ENCODE results near the gene BTD. TPM values are rescaled to one million over a fixed set of nuclear protein-coding genes. Genes with fewer than 3 reads are reported as not detected.

BTD gene
- total RNA-seq, 4 donors from 2014 or later = 7.7 to 16.6 (median 12.3) TPM

DNA sequence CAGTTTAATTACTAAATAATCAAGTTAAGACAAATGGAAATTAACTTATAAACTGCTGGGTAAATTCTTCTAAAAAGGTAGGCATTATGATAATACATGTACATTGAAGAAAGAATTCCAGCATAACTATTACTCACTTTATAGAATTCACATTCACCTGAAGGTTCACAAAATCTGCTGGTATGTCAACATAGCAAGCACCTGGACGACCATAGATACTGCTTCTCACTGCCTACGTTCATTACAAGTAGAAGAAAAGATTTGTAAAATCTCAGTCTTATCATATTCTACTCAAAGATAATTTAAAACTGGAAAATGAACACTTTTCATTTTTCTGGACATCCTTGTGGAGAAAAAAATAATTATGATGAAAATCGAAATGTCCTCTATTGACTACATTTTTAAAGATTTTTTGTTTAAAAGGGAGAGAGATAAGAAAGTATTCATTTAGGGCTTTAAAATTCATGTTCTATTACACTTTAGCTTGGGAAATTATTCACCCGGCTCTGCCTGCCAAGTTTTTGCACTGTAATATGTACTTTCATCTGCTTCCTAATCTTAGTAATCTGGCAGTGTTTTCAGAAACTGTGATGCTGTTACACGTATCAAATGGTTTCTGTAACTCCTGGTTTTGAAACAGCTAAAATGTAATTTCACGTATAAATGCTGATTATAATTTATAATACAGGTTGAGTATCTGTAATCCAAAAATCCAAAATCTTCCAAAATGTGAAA, 16.3 kb upstream of the BTD start:
- 73% methylated on average over 6 of the region's 6 CpGs for WGBS, 2 donors
- Histone ChIP-seq H3K36me3 (peaks cover 0 to 92% (median 11%) of the 10 kb centered on the region in 3 donors), H3K27ac (no peak overlapping the region), H3K4me3 (no peak overlapping the region), H3K27me3 (no peaks in the 10 kb centered on the region), H3K4me1 (no peaks in the 10 kb centered on the region), H3K9me3 (no peaks in the 10 kb centered on the region)
- DNase-seq = no peak
- intact Hi-C loops (cut with DNase I) = no loop called here
- no peak for TF ChIP-seq POLR2A (IDR thresholded peaks at IDR 0.05)
- TF ChIP-seq, protein P1, sequence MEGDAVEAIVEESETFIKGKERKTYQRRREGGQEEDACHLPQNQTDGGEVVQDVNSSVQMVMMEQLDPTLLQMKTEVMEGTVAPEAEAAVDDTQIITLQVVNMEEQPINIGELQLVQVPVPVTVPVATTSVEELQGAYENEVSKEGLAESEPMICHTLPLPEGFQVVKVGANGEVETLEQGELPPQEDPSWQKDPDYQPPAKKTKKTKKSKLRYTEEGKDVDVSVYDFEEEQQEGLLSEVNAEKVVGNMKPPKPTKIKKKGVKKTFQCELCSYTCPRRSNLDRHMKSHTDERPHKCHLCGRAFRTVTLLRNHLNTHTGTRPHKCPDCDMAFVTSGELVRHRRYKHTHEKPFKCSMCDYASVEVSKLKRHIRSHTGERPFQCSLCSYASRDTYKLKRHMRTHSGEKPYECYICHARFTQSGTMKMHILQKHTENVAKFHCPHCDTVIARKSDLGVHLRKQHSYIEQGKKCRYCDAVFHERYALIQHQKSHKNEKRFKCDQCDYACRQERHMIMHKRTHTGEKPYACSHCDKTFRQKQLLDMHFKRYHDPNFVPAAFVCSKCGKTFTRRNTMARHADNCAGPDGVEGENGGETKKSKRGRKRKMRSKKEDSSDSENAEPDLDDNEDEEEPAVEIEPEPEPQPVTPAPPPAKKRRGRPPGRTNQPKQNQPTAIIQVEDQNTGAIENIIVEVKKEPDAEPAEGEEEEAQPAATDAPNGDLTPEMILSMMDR (IDR thresholded peaks at IDR 0.05) = no peak

DNA sequence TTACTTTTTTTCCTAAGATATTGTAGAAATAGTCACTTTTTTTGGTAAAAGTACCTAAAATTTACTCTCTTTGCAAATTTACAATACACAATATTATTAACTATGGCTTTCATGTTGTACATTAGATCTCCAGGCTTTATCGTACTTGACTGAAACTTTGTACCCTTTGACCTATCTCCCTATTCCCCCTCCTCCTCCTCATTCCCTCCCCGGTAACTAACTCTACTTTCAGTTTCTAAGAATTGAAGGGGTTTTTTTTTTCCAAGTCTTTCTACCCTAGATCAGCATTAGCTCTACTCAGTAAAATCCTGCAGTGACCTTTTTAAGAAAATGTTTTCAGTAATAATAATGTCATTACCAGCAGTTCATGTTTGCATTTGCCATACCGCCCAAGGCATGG, 10.3 kb upstream of the BTD start:
- no peak for TF ChIP-seq POLR2A (IDR thresholded peaks at IDR 0.05)
- TF ChIP-seq, protein P1 (IDR thresholded peaks at IDR 0.05) = no peak
- Histone ChIP-seq H3K9me3 (no peaks in the 10 kb centered on the region), H3K27ac (no peak overlapping the region), H3K27me3 (no peaks in the 10 kb centered on the region), H3K36me3 (peaks cover 0 to 66% (median 11%) of the 10 kb centered on the region in 3 donors), H3K4me1 (no peaks in the 10 kb centered on the region), H3K4me3 (no peak overlapping the region)
- intact Hi-C loops (cut with DNase I) = no loop called here
- no peak for DNase-seq
- 81% methylated on average over 3 of the region's 3 CpGs for WGBS, 2 donors

DNA sequence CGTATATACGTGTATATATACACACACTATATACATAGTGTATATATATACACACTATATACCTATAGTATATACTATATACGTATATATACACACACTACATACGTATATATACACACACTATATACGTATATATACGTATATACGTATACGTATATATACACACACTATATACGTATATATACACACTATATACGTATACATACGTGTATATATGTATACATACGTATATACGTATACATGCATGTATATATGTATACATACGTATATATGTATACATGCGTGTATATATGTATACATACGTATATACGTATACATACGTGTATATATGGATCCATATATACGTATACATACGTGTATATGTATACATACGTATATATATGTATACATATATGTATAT, 9.6 kb upstream of the BTD start:
- H3K4me1 ChIP-seq = no peaks in the 10 kb centered on the region
- TF ChIP-seq POLR2A (IDR thresholded peaks at IDR 0.05) = no peak
- TF ChIP-seq, protein P1 (IDR thresholded peaks at IDR 0.05) = no peak
- H3K27me3 ChIP-seq = no peaks in the 10 kb centered on the region
- H3K36me3 ChIP-seq = peaks cover 0 to 65% (median 11%) of the 10 kb centered on the region in 3 donors
- no peak overlapping the region for H3K27ac ChIP-seq
- no peak overlapping the region for H3K4me3 ChIP-seq
- no peak for DNase-seq
- intact Hi-C loops (cut with DNase I) = no loop called here
- 85 to 88% methylated on average over 21 of the region's 21 CpGs for WGBS, 2 donors
- H3K9me3 ChIP-seq = no peaks in the 10 kb centered on the region

DNA sequence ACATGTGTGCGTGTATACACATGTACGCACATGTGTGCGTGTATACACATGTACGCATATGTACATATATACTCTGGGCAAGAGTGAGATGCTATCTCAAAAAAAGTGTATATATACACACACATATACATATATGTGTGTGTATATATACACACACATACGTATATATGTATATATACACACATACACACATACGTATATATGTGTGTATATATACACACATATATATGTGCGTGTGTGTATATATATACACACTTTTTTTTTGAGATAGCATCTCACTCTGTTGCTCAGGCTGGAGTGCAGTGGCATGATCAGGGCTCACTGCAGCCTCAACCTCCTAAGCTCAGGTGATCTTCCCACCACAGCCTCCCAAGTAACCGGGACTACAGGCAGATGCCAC, 8.6 kb upstream of the BTD start:
- H3K4me1 ChIP-seq = no peaks in the 10 kb centered on the region
- H3K4me3 ChIP-seq = no peak overlapping the region
- intact Hi-C loops (cut with DNase I) = no loop called here
- no peak overlapping the region for H3K27ac ChIP-seq
- no peak for DNase-seq
- peaks cover 0 to 70% (median 11%) of the 10 kb centered on the region in 3 donors for H3K36me3 ChIP-seq
- no peaks in the 10 kb centered on the region for H3K27me3 ChIP-seq
- H3K9me3 ChIP-seq = no peaks in the 10 kb centered on the region
- TF ChIP-seq, protein P1 (IDR thresholded peaks at IDR 0.05) = no peak
- no peak for TF ChIP-seq POLR2A (IDR thresholded peaks at IDR 0.05)
- WGBS, 2 donors = 78 to 94% methylated on average over 8 of the region's 8 CpGs

DNA sequence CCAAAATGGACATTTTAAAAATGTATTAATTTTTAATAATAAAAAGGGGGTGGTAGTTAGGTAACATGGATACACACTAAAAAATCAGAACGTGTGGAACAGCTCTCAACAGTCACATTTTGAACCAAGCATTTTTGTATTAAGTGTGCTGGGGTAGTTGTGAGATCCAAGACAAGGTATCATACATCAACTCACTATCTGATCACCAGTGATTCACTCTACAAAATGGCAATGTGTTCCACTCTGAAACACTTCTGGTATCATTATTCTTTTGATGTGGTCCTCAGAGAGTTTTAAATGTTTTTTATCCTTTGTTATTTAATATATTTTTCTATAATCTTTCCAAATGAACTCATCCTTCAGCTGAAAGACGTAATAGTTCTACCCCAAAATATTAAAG, 5.6 kb upstream of the BTD start:
- intact Hi-C loops (cut with DNase I) = no loop called here
- TF ChIP-seq, protein P1 (IDR thresholded peaks at IDR 0.05) = no peak
- TF ChIP-seq POLR2A (IDR thresholded peaks at IDR 0.05) = no peak
- WGBS, 2 donors = 76 to 91% methylated on average over 2 of the region's 2 CpGs
- H3K36me3 ChIP-seq = peaks cover 0 to 60% (median 0%) of the 10 kb centered on the region in 3 donors
- H3K9me3 ChIP-seq = no peaks in the 10 kb centered on the region
- DNase-seq = no peak
- no peak overlapping the region for H3K4me3 ChIP-seq
- no peaks in the 10 kb centered on the region for H3K27me3 ChIP-seq
- peaks cover 5 to 19% (median 9%) of the 10 kb centered on the region in 3 donors for H3K4me1 ChIP-seq
- H3K27ac ChIP-seq = no peak overlapping the region

All from esophagus squamous epithelium (tissue), 5 donors.